K562 (cell line): ENCODE measurements around the gene URGCP. TPM values are rescaled to one million over a fixed set of nuclear protein-coding genes. Genes with fewer than 3 reads are reported as not detected.

Experiments used
- CBFA2T3 ChIP-seq: fragments of 450-650 bp; IDR thresholded peaks from 2 replicates; pipeline ENCODE4 v1.6.1; 2017
- CC2D1A ChIP-seq: fragments of 450-650 bp; IDR thresholded peaks from 2 replicates; pipeline ENCODE4 v1.6.1; 2017; ENCODE audit warnings: mild to moderate bottlenecking
- CTBP1 ChIP-seq: fragments of 450-650 bp; IDR thresholded peaks from 2 replicates; pipeline ENCODE4 v1.6.1; 2016; ENCODE audit warnings: borderline replicate concordance
- EHMT2 ChIP-seq: fragments of 450-650 bp; IDR thresholded peaks from 2 replicates; pipeline ENCODE4 v1.6.1; 2018; ENCODE audit warnings: antibody characterized with exemption
- EP400 ChIP-seq: fragments of 450-650 bp; IDR thresholded peaks from 2 replicates; pipeline ENCODE4 v1.6.1; 2017; ENCODE audit warnings: antibody characterized with exemption, mild to moderate bottlenecking, moderate library complexity
- ESRRB ChIP-seq: fragments of 250-450 bp; sonication (Bioruptor Pico); IDR thresholded peaks from 2 replicates; pipeline ENCODE4 v1.5.0; 2020; ENCODE audit warnings: mild to moderate bottlenecking, moderate library complexity, borderline replicate concordance
- SMARCB1 ChIP-seq: IDR thresholded peaks from 2 replicates; pipeline ENCODE4 v1.6.1; 2011; ENCODE audit warnings: improper control_type of control experiment, low read depth; ENCODE audit not compliant: insufficient read length
- SOX6 ChIP-seq: fragments of 450-650 bp; IDR thresholded peaks from 2 replicates; pipeline ENCODE4 v1.6.1; 2014; ENCODE audit warnings: mild to moderate bottlenecking
- TAL1 ChIP-seq: fragments of 450-650 bp; IDR thresholded peaks from 2 replicates; pipeline ENCODE4 v1.6.1; 2016; ENCODE audit warnings: mild to moderate bottlenecking
- ZNF324 ChIP-seq: fragments of 250-450 bp; sonication (Bioruptor Pico); IDR thresholded peaks from 2 replicates; pipeline ENCODE4 v1.4.0; 2020; ENCODE audit warnings: mild to moderate bottlenecking
- ZNF354B ChIP-seq: fragments of 250-450 bp; sonication (Bioruptor Pico); IDR thresholded peaks from 2 replicates; pipeline ENCODE4 v1.4.0; 2020
- ZNF444 ChIP-seq: fragments of 250-450 bp; sonication (Bioruptor Pico); IDR thresholded peaks from 2 replicates; pipeline ENCODE4 v1.4.0; 2020; ENCODE audit warnings: mild to moderate bottlenecking, moderate library complexity
- ZNF785 ChIP-seq: fragments of 250-450 bp; sonication (Bioruptor Pico); IDR thresholded peaks from 2 replicates; pipeline ENCODE4 v1.4.0; 2020; ENCODE audit warnings: mild to moderate bottlenecking
- ZNF830 ChIP-seq: fragments of 250-450 bp; sonication (Bioruptor Pico); IDR thresholded peaks from 2 replicates; pipeline ENCODE4 v1.5.0; 2021; ENCODE audit warnings: mild to moderate bottlenecking
- polyA plus RNA-seq, 8 experiments: library from polyadenylated mRNA; depleted of rRNA in 4 of 8; stranded (reverse) in 5 of 8; unstranded in 3 of 8; fragments of >200 nt; fragmentation: Nextera tagmentation in 2 of 8; fragmentation: Illumina TruSeq in 1 of 8; extraction: Ambion mirVana in 2 of 8; extraction: Trizol in 1 of 8; gene quantifications; 2 replicates each; pipeline versions ENCODE4 v1.2.1 to v1.2.3, GENCODE V29; 2011 to 2014; ENCODE audit warnings: inconsistent platforms in 1 of 8, missing spikeins in 1 of 8
- total RNA-seq, 7 experiments: library from RNA; depleted of rRNA in 6 of 7; stranded (reverse); fragments of >200 nt in 6 of 7; fragmentation: Illumina TruSeq in 2 of 7; extraction: Trizol in 2 of 7; gene quantifications; 2 replicates each; pipeline versions ENCODE4 v1.2.1 to v1.2.3, GENCODE V29; 2011 to 2021; ENCODE audit warnings: low replicate concordance in 1 of 7
- TF ChIP-seq, protein P1 (sequence below): fragments of 250-450 bp; sonication (Bioruptor Pico); IDR thresholded peaks from 2 replicates; pipeline ENCODE4 v1.5.1; 2021; ENCODE audit warnings: mild to moderate bottlenecking
- TF ChIP-seq, protein P2 (sequence below): fragments of 250-450 bp; sonication (Bioruptor Pico); IDR thresholded peaks from 2 replicates; pipeline ENCODE4 v1.5.0; 2022; ENCODE audit warnings: mild to moderate bottlenecking
- TF ChIP-seq, protein P3 (sequence below), 2 experiments: fragments of 450-650 bp; IDR thresholded peaks; 2 replicates each; pipeline ENCODE4 v1.6.1; 2016; ENCODE audit warnings: mild to moderate bottlenecking in 2 of 2, borderline replicate concordance in 1 of 2, low read depth in 1 of 2, moderate library complexity in 1 of 2
- TF ChIP-seq, protein P4 (sequence below): fragments of 250-450 bp; sonication (Bioruptor Pico); IDR thresholded peaks from 2 replicates; pipeline ENCODE4 v1.9.0; 2021; ENCODE audit warnings: mild to moderate bottlenecking

URGCP gene
- total and polyA plus RNA-seq, 9 of the 15 experiments (the other 6 are each of a cell fraction or from before 2014, with no cell fraction given) = 1.7 to 25.8 (median 12.5) TPM

DNA sequence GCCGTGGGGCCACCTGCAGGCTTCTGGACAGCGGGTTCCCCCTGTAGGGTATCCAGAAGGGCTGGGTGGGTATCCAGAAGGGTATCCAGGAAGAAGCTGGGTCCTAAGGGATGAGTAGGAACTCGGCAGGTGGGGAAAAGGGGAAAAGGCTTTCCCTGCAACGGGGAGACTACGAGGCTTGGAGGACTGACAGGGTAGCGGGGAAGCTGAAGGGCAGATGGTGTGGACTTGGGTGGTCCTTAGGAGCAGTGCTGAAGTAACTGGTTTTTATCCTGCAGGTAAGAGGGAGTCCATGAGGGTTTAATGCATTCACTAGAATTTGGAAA lies 20.4 kb upstream of the URGCP start (continued):
- TF ChIP-seq ZNF785 (no peak), ZNF830 (CRISPR knock-in tag) (no peak), ZNF324 (CRISPR knock-in tag) (no peak), ESRRB (CRISPR knock-in tag) (no peak), TAL1 (no peak), CC2D1A (no peak), EP400 (no peak), SOX6 (no peak), CBFA2T3 (no peak), SMARCB1 (no peak), ZNF354B (CRISPR knock-in tag) (no peak), CTBP1 (no peak), ZNF444 (no peak), EHMT2 (peak; percentile 60; the same call in 1 of the 2 replicates)
- TF ChIP-seq, protein P1, sequence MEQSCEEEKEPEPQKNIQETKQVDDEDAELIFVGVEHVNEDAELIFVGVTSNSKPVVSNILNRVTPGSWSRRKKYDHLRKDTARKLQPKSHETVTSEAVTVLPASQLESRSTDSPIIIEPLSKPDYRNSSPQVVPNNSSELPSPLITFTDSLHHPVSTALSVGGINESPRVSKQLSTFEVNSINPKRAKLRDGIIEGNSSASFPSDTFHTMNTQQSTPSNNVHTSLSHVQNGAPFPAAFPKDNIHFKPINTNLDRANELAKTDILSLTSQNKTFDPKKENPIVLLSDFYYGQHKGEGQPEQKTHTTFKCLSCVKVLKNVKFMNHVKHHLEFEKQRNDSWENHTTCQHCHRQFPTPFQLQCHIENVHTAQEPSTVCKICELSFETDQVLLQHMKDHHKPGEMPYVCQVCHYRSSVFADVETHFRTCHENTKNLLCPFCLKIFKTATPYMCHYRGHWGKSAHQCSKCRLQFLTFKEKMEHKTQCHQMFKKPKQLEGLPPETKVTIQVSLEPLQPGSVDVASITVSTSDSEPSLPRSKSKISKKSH (CRISPR knock-in tag) = no peak
- TF ChIP-seq, protein P2, sequence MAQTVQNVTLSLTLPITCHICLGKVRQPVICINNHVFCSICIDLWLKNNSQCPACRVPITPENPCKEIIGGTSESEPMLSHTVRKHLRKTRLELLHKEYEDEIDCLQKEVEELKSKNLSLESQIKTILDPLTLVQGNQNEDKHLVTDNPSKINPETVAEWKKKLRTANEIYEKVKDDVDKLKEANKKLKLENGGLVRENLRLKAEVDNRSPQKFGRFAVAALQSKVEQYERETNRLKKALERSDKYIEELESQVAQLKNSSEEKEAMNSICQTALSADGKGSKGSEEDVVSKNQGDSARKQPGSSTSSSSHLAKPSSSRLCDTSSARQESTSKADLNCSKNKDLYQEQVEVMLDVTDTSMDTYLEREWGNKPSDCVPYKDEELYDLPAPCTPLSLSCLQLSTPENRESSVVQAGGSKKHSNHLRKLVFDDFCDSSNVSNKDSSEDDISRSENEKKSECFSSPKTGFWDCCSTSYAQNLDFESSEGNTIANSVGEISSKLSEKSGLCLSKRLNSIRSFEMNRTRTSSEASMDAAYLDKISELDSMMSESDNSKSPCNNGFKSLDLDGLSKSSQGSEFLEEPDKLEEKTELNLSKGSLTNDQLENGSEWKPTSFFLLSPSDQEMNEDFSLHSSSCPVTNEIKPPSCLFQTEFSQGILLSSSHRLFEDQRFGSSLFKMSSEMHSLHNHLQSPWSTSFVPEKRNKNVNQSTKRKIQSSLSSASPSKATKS = no peak
- TF ChIP-seq, protein P3, sequence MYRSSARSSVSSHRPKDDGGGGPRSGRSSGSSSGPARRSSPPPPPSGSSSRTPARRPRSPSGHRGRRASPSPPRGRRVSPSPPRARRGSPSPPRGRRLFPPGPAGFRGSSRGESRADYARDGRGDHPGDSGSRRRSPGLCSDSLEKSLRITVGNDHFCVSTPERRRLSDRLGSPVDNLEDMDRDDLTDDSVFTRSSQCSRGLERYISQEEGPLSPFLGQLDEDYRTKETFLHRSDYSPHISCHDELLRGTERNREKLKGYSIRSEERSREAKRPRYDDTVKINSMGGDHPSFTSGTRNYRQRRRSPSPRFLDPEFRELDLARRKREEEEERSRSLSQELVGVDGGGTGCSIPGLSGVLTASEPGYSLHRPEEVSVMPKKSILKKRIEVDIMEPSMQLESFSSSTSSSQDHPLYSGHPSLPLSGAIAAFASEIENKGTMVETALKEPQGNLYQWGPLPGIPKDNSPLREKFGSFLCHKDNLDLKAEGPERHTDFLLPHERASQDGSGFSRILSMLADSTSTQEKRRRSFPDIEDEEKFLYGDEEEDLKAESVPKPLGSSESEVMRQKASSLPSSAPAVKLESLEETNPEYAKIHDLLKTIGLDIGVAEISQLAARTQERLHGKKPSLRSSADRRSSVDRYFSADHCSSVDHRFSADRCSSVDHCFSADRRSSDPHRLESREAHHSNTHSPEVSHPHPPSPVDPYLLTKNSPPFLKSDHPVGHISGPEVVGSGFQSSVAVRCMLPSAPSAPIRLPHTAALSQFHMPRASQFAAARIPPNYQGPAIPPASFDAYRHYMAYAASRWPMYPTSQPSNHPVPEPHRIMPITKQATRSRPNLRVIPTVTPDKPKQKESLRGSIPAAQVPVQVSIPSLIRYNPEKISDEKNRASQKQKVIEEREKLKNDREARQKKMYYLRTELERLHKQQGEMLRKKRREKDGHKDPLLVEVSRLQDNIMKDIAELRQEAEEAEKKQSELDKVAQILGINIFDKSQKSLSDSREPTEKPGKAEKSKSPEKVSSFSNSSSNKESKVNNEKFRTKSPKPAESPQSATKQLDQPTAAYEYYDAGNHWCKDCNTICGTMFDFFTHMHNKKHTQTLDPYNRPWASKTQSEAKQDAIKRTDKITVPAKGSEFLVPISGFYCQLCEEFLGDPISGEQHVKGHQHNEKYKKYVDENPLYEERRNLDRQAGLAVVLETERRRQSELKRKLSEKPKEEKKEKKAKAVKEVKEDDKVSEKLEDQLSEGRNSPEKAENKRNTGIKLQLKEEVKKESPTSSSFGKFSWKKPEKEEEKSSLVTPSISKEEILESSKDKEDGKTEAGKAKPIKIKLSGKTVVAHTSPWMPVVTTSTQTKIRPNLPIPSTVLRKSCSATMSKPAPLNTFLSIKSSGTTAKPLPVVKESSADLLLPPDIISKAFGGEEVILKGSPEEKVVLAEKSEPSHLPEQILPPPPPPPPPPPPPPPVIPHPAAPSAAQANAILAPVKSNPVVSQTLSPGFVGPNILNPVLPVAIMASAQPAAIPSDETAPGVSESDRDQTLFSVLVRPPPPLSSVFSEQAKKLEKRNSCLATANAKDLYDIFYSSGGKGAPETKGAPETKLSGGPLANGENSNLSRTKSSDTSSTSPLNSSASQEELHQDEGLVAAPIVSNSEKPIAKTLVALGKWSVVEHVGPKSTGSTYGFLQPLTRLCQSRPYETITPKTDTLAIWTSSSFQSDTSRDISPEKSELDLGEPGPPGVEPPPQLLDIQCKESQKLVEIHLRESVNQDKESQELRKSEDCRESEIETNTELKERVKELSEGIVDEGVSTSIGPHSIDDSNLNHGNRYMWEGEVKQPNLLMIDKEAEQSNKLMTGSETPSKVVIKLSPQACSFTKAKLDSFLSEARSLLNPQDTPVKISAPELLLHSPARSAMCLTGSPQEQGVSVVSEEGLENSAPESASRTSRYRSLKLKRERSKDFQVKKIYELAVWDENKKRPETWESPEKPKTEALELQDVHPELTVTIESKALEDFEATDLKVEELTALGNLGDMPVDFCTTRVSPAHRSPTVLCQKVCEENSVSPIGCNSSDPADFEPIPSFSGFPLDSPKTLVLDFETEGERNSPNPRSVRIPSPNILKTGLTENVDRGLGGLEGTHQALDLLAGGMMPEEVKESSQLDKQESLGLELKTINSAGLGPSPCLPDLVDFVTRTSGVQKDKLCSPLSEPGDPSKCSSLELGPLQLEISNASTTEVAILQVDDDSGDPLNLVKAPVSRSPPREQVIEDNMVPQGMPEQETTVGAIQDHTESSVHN (IDR thresholded peaks at IDR 0.05; ENCODE audit: borderline replicate concordance in 1 of 2, low read depth in 1 of 2) = no peak
- TF ChIP-seq, protein P4, sequence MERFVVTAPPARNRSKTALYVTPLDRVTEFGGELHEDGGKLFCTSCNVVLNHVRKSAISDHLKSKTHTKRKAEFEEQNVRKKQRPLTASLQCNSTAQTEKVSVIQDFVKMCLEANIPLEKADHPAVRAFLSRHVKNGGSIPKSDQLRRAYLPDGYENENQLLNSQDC (CRISPR knock-in tag) = no peak
